ENCODE results near the gene ZMYND8. TPM values are rescaled to one million over a fixed set of nuclear protein-coding genes. Genes with fewer than 3 reads are reported as not detected.
A peak's percentile ranks its signal among the peaks of the same experiment; 100 is the strongest.

Gene ZMYND8
- polyA plus RNA-seq, 3 donors = 1.4 to 13.8 (median 5.8) TPM

GRCh38 chr20:47285189-47285588 lies 71.3 kb downstream of the ZMYND8 start:
- Histone ChIP-seq H3K4me1 (ENCODE audit: control insufficient read depth in 1 of 2, insufficient read depth in 2 of 2, low read length in 2 of 2) (no peaks in the 10 kb centered on the region), H3K36me3 (replicated peaks in 1 of 2; ENCODE audit: control insufficient read depth in 1 of 2, insufficient read depth in 2 of 2, low read length in 2 of 2) (peaks cover 92 to 97% of the 10 kb centered on the region in 2 donors), H3K27ac (ENCODE audit: low read depth in 1 of 2, low read length in 2 of 2) (no peak overlapping the region), H3K27me3 (ENCODE audit: control insufficient read depth in 2 of 2, insufficient read depth in 2 of 2, low read length in 2 of 2) (no peaks in the 10 kb centered on the region), H3K79me2 (ENCODE audit: insufficient read depth, low read length) (no peaks in the 10 kb centered on the region), H3K4me2 (replicated peaks; ENCODE audit: extremely low read depth, low read length, poor library complexity, severe bottlenecking) (no peak overlapping the region), H3K9ac (ENCODE audit: insufficient read depth, low read length, poor library complexity, severe bottlenecking) (no peak overlapping the region), H2AFZ (ENCODE audit: insufficient read depth, low read depth, low read length, poor library complexity, severe bottlenecking) (no peak overlapping the region), H3K4me3 (replicated peaks in 1 of 3; ENCODE audit: low read depth in 2 of 3, low read length in 3 of 3) (no peak overlapping the region), H3K9me3 (replicated peaks in 1 of 2; ENCODE audit: control insufficient read depth in 1 of 2, insufficient read depth in 1 of 2, low read length in 2 of 2) (no peaks in the 10 kb centered on the region), H4K20me1 (ENCODE audit: insufficient read depth, low read length) (no peaks in the 10 kb centered on the region)
- Mint-ChIP-seq H3K27ac (no peak overlapping the region), H3K4me3 (no peak overlapping the region), H3K27me3 (ENCODE audit: low read depth in 3 of 3) (peaks cover 0 to 2% (median 0%) of the 10 kb centered on the region in 3 donors), H3K36me3 (peaks cover 85 to 95% of the 10 kb centered on the region in 2 donors), H3K9me3 (no peaks in the 10 kb centered on the region), H3K4me1 (no peaks in the 10 kb centered on the region)
- 100% methylated on average over 4 of the region's 4 CpGs for WGBS (ENCODE audit: insufficient coverage)
- no peak for DNase-seq
- no peak for TF ChIP-seq CTCF (IDR thresholded peaks at IDR 0.05)
- intact Hi-C loops (cut with micrococcal nuclease) = no loop called here

- Mint-ChIP-seq H3K36me3 (peaks cover 85 to 95% of the 10 kb centered on the region in 2 donors), H3K4me1 (no peaks in the 10 kb centered on the region), H3K27me3 (ENCODE audit: low read depth in 3 of 3) (peaks cover 0 to 2% (median 0%) of the 10 kb centered on the region in 3 donors), H3K9me3 (no peaks in the 10 kb centered on the region), H3K27ac (peak overlapping the region in 2 of 7 donors; percentile 3 to 57), H3K4me3 (no peak overlapping the region)
- WGBS (ENCODE audit: insufficient coverage) = 98% methylated on average over 5 of the region's 5 CpGs
- intact Hi-C loops (cut with micrococcal nuclease) = no loop called here
- Histone ChIP-seq H3K27me3 (ENCODE audit: control insufficient read depth in 2 of 2, insufficient read depth in 2 of 2, low read length in 2 of 2) (no peaks in the 10 kb centered on the region), H2AFZ (ENCODE audit: insufficient read depth, low read depth, low read length, poor library complexity, severe bottlenecking) (no peak overlapping the region), H3K79me2 (ENCODE audit: insufficient read depth, low read length) (no peaks in the 10 kb centered on the region), H3K27ac (ENCODE audit: low read depth in 1 of 2, low read length in 2 of 2) (no peak overlapping the region), H3K4me1 (ENCODE audit: control insufficient read depth in 1 of 2, insufficient read depth in 2 of 2, low read length in 2 of 2) (no peaks in the 10 kb centered on the region), H3K9ac (ENCODE audit: insufficient read depth, low read length, poor library complexity, severe bottlenecking) (no peak overlapping the region), H4K20me1 (ENCODE audit: insufficient read depth, low read length) (no peaks in the 10 kb centered on the region), H3K4me3 (replicated peaks in 1 of 3; ENCODE audit: low read depth in 2 of 3, low read length in 3 of 3) (no peak overlapping the region), H3K4me2 (replicated peaks; ENCODE audit: extremely low read depth, low read length, poor library complexity, severe bottlenecking) (no peak overlapping the region), H3K36me3 (replicated peaks in 1 of 2; ENCODE audit: control insufficient read depth in 1 of 2, insufficient read depth in 2 of 2, low read length in 2 of 2) (peaks cover 89 to 97% of the 10 kb centered on the region in 2 donors), H3K9me3 (replicated peaks in 1 of 2; ENCODE audit: control insufficient read depth in 1 of 2, insufficient read depth in 1 of 2, low read length in 2 of 2) (no peaks in the 10 kb centered on the region)
- no peak for DNase-seq
- TF ChIP-seq CTCF (IDR thresholded peaks at IDR 0.05) = no peak
Measured at GRCh38 chr20:47284373-47284772, 72.1 kb downstream of the ZMYND8 start.

All from CD14-positive monocyte (primary cell).